ENCODE results near the gene SLC38A8. TPM values are rescaled to one million over a fixed set of nuclear protein-coding genes. Genes with fewer than 3 reads are reported as not detected.

The SLC38A8 gene
- total RNA-seq, 3 donors from 2014 or later = not detected

DNA sequence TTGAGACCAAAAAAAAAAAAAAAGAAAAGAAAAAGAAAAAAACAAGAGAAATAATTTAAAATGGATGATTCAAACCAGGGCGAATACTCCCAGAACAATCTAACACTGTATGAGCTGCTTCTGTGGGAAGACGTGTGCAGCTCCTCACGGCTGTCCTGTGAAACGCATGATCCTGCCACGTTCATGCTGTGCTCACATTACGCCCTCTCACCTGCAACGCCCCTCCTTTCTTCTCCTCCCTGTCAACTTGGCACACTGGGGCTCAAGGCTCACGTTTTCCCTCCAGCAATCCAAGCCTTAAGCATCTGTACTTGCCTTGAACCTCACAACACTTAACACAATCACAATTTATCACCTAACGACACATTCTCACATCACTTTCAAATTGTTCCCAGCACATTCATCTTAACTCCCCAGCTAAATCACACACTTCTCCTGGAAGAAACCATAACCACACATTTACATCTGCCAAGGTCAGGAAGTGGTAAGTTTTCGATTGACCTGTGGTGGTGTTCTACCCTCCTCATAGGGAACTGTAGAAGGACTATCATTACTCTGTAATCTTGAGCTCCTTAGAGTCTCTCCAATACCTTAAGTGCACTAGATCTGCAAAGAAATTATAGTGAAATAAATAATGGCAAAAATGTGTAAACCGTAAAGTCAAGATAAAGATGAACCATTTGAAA is 45.0 kb upstream of the SLC38A8 start:
- intact Hi-C loops (cut with DNase I; ENCODE audit: low total_unique reads) = loop anchor here (10.0 kb wide), 1 partner anchor 97 kb away; the partner anchor contains the start of gene TAF1C
- TF ChIP-seq POLR2A (IDR thresholded peaks at IDR 0.05) (no peak), POLR2AphosphoS5 (IDR thresholded peaks at IDR 0.05) (no peak)
- TF ChIP-seq, protein P1, sequence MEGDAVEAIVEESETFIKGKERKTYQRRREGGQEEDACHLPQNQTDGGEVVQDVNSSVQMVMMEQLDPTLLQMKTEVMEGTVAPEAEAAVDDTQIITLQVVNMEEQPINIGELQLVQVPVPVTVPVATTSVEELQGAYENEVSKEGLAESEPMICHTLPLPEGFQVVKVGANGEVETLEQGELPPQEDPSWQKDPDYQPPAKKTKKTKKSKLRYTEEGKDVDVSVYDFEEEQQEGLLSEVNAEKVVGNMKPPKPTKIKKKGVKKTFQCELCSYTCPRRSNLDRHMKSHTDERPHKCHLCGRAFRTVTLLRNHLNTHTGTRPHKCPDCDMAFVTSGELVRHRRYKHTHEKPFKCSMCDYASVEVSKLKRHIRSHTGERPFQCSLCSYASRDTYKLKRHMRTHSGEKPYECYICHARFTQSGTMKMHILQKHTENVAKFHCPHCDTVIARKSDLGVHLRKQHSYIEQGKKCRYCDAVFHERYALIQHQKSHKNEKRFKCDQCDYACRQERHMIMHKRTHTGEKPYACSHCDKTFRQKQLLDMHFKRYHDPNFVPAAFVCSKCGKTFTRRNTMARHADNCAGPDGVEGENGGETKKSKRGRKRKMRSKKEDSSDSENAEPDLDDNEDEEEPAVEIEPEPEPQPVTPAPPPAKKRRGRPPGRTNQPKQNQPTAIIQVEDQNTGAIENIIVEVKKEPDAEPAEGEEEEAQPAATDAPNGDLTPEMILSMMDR (IDR thresholded peaks at IDR 0.05) = no peak
- H3K4me3 ChIP-seq = no peak overlapping the region
- no peak overlapping the region for H3K27ac ChIP-seq
- no peak for DNase-seq (ENCODE audit: low spot score in 2 of 2)
- no peaks in the 10 kb centered on the region for H3K9me3 ChIP-seq
- H3K4me1 ChIP-seq = no peaks in the 10 kb centered on the region
- H3K27me3 ChIP-seq = no peaks in the 10 kb centered on the region
- H3K36me3 ChIP-seq = peaks cover 7% of the 10 kb centered on the region

DNA sequence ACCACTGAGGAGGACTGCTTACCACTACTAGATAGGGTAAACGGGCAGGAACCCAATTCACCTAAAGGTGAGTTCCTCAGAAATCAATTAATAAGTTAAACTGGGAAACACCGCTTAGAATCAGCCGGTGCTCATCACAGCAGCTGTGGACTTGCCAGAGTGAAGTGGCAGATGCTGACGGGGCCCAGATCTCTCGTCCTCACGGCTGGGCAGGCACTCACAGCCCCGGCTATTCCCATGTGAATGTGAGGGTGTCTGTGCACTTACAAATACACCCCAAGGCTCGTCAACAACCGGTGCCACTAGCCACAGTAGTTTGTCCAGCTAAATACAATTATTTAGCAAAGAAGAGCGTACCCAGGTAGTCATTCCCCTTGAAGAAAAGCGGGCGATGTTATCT is 44.4 kb upstream of the SLC38A8 start:
- Histone ChIP-seq H3K36me3 (peaks cover 1% of the 10 kb centered on the region), H3K27ac (no peak overlapping the region), H3K27me3 (no peaks in the 10 kb centered on the region), H3K4me3 (no peak overlapping the region), H3K4me1 (no peaks in the 10 kb centered on the region), H3K9me3 (no peaks in the 10 kb centered on the region)
- intact Hi-C loops (cut with DNase I; ENCODE audit: low total_unique reads) = loop anchor here (10.0 kb wide), 1 partner anchor 98 kb away; the partner anchor contains the start of gene TAF1C
- DNase-seq (ENCODE audit: low spot score in 2 of 2) = no peak
- TF ChIP-seq POLR2AphosphoS5 (IDR thresholded peaks at IDR 0.05) = no peak
- TF ChIP-seq POLR2A (IDR thresholded peaks at IDR 0.05) = no peak
- TF ChIP-seq, protein P1 (IDR thresholded peaks at IDR 0.05) = no peak

DNA sequence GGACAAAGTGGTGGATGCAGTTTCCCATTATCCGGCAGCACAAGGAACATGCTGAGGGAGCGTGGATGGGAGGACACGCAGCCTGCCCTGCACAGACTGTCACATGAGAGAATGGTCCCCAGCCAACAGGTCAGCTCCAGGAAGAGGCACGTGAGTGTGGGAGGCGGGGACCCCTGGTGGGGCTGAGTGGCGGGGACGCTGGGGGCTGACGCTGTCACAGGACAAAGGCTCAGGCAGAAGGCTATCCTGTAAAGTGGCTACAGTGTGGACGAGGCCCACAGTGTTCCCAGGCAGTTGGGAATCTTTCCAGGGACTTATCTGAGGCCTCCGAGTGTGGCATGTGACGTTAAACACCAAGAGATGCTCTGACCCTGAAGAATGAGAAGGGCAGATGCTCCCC is 43.7 kb upstream of the SLC38A8 start:
- no peaks in the 10 kb centered on the region for H3K36me3 ChIP-seq
- TF ChIP-seq POLR2AphosphoS5 (IDR thresholded peaks at IDR 0.05) = no peak
- TF ChIP-seq POLR2A (IDR thresholded peaks at IDR 0.05) = no peak
- TF ChIP-seq, protein P1 (IDR thresholded peaks at IDR 0.05) = no peak
- H3K4me3 ChIP-seq = no peak overlapping the region
- no peaks in the 10 kb centered on the region for H3K4me1 ChIP-seq
- intact Hi-C loops (cut with DNase I; ENCODE audit: low total_unique reads) = loop anchor here (10.0 kb wide), 1 partner anchor 98 kb away; the partner anchor contains the start of gene TAF1C
- DNase-seq (ENCODE audit: low spot score in 2 of 2) = no peak
- H3K27me3 ChIP-seq = no peaks in the 10 kb centered on the region
- no peak overlapping the region for H3K27ac ChIP-seq
- no peaks in the 10 kb centered on the region for H3K9me3 ChIP-seq

DNA sequence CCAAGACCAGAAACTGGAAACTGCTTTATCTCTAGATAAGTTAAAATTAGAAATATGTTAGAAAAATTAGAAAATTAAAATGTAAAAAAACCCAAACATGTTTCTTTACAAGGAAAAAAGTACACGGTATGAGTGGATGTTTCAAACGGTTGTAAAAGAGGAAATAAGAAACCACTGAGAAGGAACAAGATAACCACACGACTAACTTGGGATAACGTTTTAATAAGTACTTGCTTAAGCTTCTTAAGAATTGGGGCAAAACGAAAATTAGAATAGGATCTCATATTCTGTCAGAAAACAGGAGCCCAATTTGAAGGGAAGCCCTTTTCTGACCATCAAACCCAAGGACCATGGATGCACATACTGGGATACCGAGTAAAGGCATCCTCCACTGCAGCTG is 43.2 kb upstream of the SLC38A8 start:
- no peaks in the 10 kb centered on the region for H3K9me3 ChIP-seq
- H3K4me3 ChIP-seq = no peak overlapping the region
- no peak for DNase-seq (ENCODE audit: low spot score in 2 of 2)
- H3K4me1 ChIP-seq = no peaks in the 10 kb centered on the region
- no peak overlapping the region for H3K27ac ChIP-seq
- no peaks in the 10 kb centered on the region for H3K27me3 ChIP-seq
- H3K36me3 ChIP-seq = no peaks in the 10 kb centered on the region
- TF ChIP-seq POLR2AphosphoS5 (IDR thresholded peaks at IDR 0.05) = no peak
- TF ChIP-seq, protein P1 (IDR thresholded peaks at IDR 0.05) = no peak
- no peak for TF ChIP-seq POLR2A (IDR thresholded peaks at IDR 0.05)
- intact Hi-C loops (cut with DNase I; ENCODE audit: low total_unique reads) = loop anchor here (10.0 kb wide), 1 partner anchor 99 kb away; the partner anchor contains the start of gene TAF1C

DNA sequence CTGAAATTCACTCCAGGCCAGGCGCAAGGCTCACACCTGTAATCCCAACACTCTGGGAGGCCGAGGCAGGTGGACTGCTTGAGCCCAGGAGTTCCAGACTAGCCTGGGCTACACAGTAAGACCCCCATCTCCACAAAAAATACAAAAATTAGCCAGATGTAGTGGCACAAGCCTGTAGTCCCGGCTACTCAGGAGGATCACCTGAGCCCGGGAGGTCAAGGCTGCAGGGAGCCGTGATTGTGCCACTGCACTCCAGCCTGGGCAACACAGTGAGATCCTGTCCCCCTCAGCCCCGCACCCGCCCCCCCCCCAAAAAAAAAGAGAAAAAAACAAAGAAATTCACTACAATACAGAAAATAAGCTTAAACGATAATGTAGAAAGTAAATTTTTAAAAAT is 42.7 kb upstream of the SLC38A8 start:
- intact Hi-C loops (cut with DNase I; ENCODE audit: low total_unique reads) = loop anchor here (10.0 kb wide), 1 partner anchor 100 kb away; the partner anchor contains the start of gene TAF1C
- no peaks in the 10 kb centered on the region for H3K36me3 ChIP-seq
- TF ChIP-seq, protein P1 (IDR thresholded peaks at IDR 0.05) = no peak
- TF ChIP-seq POLR2AphosphoS5 (IDR thresholded peaks at IDR 0.05) = no peak
- no peak for TF ChIP-seq POLR2A (IDR thresholded peaks at IDR 0.05)

More for the DNA sequence above, 42.7 kb upstream of the SLC38A8 start:
- Histone ChIP-seq H3K27ac (no peak overlapping the region), H3K4me1 (no peaks in the 10 kb centered on the region), H3K27me3 (no peaks in the 10 kb centered on the region), H3K4me3 (no peak overlapping the region), H3K9me3 (no peaks in the 10 kb centered on the region)
- no peak for DNase-seq (ENCODE audit: low spot score in 2 of 2)
